ENCODE results near the gene DUOX2. TPM values are rescaled to one million over a fixed set of nuclear protein-coding genes. Genes with fewer than 3 reads are reported as not detected.
A peak's percentile ranks its signal among the peaks of the same experiment; 100 is the strongest.

The DUOX2 gene
- total and polyA plus RNA-seq, 2 of the 13 experiments (the other 11 are each of a cell fraction or from before 2014, with no cell fraction given) = 0.08 TPM; not detected in 1

- TF ChIP-seq SOX13 (IDR thresholded peaks at IDR 0.05) (no peak), SOX13 (CRISPR knock-in tag; conservative IDR thresholded peaks at IDR 0.05 in 1 of 2, IDR thresholded peaks at IDR 0.05 in 1 of 2) (peak in 1 of 2 experiments; percentile 34; a peak in 1 of 4 replicates), FOXA1 (IDR thresholded peaks at IDR 0.05) (no peak), FOXA1 (CRISPR knock-in tag; IDR thresholded peaks at IDR 0.05) (peak; percentile 19; the same call in 1 of the 2 replicates), NR2F6 (IDR thresholded peaks at IDR 0.05) (peak; percentile 64; the same call in 1 of the 2 replicates), NR2F6 (CRISPR knock-in tag; IDR thresholded peaks at IDR 0.05) (no peak), GFI1 (CRISPR knock-in tag; IDR thresholded peaks at IDR 0.05; ENCODE audit: borderline replicate concordance) (peak; percentile 68; the same call in 1 of the 2 replicates), THAP9 (CRISPR knock-in tag; IDR thresholded peaks at IDR 0.05; ENCODE audit: borderline replicate concordance) (no peak), NFE2 (CRISPR knock-in tag; IDR thresholded peaks at IDR 0.05) (0 out of 2 replicates have a peak, but pooled peaks have one; percentile 49), ZNF468 (CRISPR knock-in tag; IDR thresholded peaks at IDR 0.05) (no peak), ETS1 (CRISPR knock-in tag; IDR thresholded peaks at IDR 0.05) (no peak), ZKSCAN1 (IDR thresholded peaks at IDR 0.05; ENCODE audit: low read length) (no peak), CBFB (CRISPR knock-in tag; IDR thresholded peaks at IDR 0.05) (peak; percentile 93), TCF7 (IDR thresholded peaks at IDR 0.05; ENCODE audit: low read depth) (peak; percentile 55), ZNF776 (CRISPR knock-in tag; IDR thresholded peaks at IDR 0.05) (no peak), ZNF326 (CRISPR knock-in tag; IDR thresholded peaks at IDR 0.05; ENCODE audit: borderline replicate concordance) (no peak), CENPX (CRISPR knock-in tag; IDR thresholded peaks at IDR 0.05) (no peak), KLF13 (CRISPR knock-in tag; IDR thresholded peaks at IDR 0.05) (no peak), TOPORS (CRISPR knock-in tag; IDR thresholded peaks at IDR 0.05) (no peak), HDAC2 (CRISPR knock-in tag; IDR thresholded peaks at IDR 0.05) (no peak), ZNF24 (IDR thresholded peaks at IDR 0.05) (no peak), CHCHD3 (CRISPR knock-in tag; IDR thresholded peaks at IDR 0.05) (no peak), HOMEZ (CRISPR knock-in tag; IDR thresholded peaks at IDR 0.05; ENCODE audit: low read depth) (no peak), PHF21A (CRISPR knock-in tag; IDR thresholded peaks at IDR 0.05) (no peak), ATF1 (CRISPR knock-in tag; IDR thresholded peaks at IDR 0.05) (no peak), ZNF292 (CRISPR knock-in tag; IDR thresholded peaks at IDR 0.05; ENCODE audit: borderline replicate concordance, low read depth) (no peak)
Measured at GRCh38 chr15:45064386-45064785, 49.6 kb downstream of the DUOX2 start (continued).
